Skeletal muscle satellite cell (primary cell): Measurements from ENCODE around the gene YPEL1.
A peak's percentile ranks its signal among the peaks of the same experiment; 100 is the strongest.

Source experiments
- H3K27me3 ChIP-seq: 2 replicates; pipeline ENCODE4 v1.7.0; 2013; ENCODE audit warnings: low read length; ENCODE audit not compliant: control insufficient read depth, insufficient read depth
- H3K36me3 ChIP-seq: 2 replicates; pipeline ENCODE4 v1.7.0; 2013; ENCODE audit warnings: mild to moderate bottlenecking, control low read depth, low read length; ENCODE audit not compliant: insufficient read depth
- H3K4me1 ChIP-seq: 2 replicates; pipeline ENCODE4 v1.7.0; 2013; ENCODE audit warnings: low read length; ENCODE audit not compliant: control insufficient read depth, insufficient read depth
- H3K4me2 ChIP-seq: 2 replicates; pipeline ENCODE4 v1.7.0; 2013; ENCODE audit warnings: mild to moderate bottlenecking, low read length
- H3K4me3 ChIP-seq: 2 replicates; pipeline ENCODE4 v1.7.0; 2013; ENCODE audit warnings: low read length
- H3K9ac ChIP-seq: 2 replicates; pipeline ENCODE4 v1.7.0; 2013; ENCODE audit warnings: mild to moderate bottlenecking, low read depth, low read length, moderate library complexity
- H3K9me3 ChIP-seq: replicated peaks from 2 replicates; pipeline ENCODE4 v1.7.0; 2013; ENCODE audit warnings: mild to moderate bottlenecking, control low read depth, low read length

Gene YPEL1

DNA sequence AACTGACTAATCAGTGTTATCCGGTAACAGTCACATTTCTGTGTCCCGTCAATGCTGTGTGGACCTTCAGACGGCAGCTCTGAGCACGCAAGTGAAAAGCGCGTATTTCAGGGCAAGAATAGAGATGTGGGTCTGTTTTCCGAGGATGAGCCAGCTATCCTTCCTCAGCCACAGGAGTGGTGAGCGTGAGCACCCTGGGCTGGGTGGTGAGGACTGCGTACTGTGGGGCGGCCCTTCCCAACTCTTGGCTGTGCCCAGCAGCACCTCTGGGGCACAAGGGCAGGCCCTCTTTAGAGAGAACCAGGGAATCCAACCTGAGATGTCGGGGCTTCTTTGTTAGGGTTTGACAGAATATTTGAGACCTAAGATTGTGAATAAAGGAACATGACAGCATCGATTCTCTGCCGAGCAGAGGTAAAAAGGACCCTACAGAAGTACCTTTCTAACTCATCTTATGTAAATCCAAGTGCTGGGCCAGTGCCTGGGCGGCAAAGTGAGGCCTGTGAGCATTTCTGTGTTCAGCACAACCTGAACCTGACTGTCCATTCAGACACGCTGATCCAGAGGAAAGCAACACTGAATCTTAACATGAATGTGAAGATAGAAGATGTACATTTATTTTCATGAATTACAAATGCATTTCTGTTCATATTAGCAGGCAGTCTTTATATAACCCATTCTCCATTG is 26.5 kb upstream of the YPEL1 start:
- Histone ChIP-seq H3K9ac (no peak overlapping the region), H3K4me2 (no peak overlapping the region), H3K4me1 (peaks cover 8% of the 10 kb centered on the region), H3K4me3 (no peak overlapping the region), H3K9me3 (no peaks in the 10 kb centered on the region), H3K36me3 (peaks cover 80% of the 10 kb centered on the region), H3K27me3 (no peaks in the 10 kb centered on the region)

DNA sequence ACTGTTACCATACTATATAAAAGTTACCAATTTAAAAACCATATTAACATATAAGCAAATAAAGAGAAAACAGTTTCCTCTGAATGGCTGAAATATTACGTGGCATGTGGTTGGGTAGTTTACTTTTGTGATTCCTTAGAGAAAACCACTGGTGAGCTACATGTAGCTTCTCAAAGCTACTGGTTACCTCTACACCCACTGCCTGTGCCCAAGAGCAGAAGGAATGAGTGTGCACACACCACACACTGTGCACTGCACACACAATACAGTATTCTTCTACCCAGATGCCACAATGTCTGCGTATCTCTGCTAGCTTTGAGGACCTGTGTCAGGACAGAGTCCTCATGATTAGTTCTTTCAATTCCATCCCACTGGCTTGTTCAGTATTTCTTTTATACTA is 25.5 kb upstream of the YPEL1 start:
- Histone ChIP-seq H3K4me1 (peaks cover 15% of the 10 kb centered on the region), H3K36me3 (peaks cover 69% of the 10 kb centered on the region), H3K9ac (no peak overlapping the region), H3K9me3 (no peaks in the 10 kb centered on the region), H3K27me3 (no peaks in the 10 kb centered on the region), H3K4me3 (no peak overlapping the region), H3K4me2 (no peak overlapping the region)

DNA sequence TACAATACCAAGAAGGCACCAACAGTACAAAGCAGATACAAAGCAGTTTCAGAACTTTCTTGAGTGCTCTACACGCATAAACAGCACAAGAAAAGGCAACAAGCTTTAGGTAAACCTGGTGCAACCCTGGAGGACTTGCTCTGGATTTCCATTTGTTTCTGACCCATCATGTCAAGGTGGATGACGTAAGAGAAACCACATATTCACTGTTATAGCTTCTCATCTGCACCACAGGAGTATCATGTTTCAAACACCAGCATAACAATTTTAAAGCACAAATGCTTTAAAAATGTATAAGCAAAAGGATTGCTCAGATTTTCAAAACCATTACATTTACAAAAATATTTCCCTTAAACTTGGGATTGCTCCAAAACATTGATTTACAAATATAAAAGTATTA is 25.0 kb upstream of the YPEL1 start:
- H3K9ac ChIP-seq = no peak overlapping the region
- no peaks in the 10 kb centered on the region for H3K27me3 ChIP-seq
- no peak overlapping the region for H3K4me3 ChIP-seq
- H3K4me2 ChIP-seq = no peak overlapping the region
- H3K4me1 ChIP-seq = peaks cover 19% of the 10 kb centered on the region
- H3K36me3 ChIP-seq = peaks cover 65% of the 10 kb centered on the region
- H3K9me3 ChIP-seq = no peaks in the 10 kb centered on the region

DNA sequence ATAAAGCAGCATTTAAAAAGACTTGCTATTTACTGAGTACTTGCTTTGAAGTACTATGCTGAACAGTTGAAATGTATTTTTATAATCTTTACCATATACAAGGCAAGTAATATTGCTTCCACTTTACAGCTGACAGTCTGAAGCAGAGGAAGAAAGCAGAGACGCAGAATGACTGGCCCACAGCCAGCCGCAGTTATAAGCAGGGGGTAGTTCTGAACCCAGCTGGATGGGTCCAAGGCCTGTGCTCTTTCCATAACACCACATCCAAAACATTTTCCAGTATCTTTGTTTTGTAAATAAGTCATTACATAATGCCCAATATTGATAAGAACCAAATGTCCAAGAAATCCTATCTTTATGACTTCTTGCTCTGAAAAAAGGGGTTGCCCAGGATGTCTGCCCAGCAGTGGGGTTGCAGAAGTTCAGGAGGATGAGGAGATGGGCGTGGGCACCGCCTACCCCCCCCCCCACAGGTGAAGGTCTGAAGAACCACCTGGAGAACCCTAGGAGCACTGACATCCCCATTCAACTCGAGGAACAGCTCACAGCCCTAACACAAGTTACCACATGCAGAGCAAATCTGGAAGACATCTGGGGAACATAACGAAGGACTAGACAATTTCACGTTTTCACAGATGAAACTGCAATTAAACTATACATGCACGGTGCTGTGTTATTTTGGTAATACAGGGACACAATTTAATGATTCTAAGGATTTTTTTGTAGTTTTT is 24.2 kb upstream of the YPEL1 start:
- Histone ChIP-seq H3K9ac (no peak overlapping the region), H3K4me1 (peaks cover 27% of the 10 kb centered on the region), H3K36me3 (peaks cover 57% of the 10 kb centered on the region), H3K9me3 (no peaks in the 10 kb centered on the region), H3K4me3 (no peak overlapping the region), H3K4me2 (no peak overlapping the region), H3K27me3 (no peaks in the 10 kb centered on the region)

DNA sequence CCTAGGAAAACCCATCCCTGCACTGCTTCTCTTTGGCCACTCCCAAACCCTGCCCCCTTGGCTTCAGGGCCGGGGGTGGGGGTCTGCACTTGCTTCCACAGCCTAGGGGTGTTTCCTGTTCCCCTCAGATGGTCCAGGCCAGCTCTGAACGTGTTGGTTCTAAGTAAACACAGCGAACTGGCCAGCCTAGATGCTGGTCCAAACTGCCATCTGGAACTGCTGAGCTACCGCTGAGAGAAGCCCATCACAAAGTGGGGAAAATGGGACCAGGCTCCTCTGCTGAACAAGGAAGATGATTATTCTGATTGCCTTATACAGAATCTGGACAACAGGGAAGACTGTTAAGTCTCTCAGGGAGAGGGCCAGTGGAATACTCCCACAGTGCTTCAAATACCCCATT is 23.5 kb upstream of the YPEL1 start:
- Histone ChIP-seq H3K9ac (no peak overlapping the region), H3K4me2 (no peak overlapping the region), H3K36me3 (peaks cover 49% of the 10 kb centered on the region), H3K4me3 (no peak overlapping the region), H3K27me3 (no peaks in the 10 kb centered on the region), H3K4me1 (peaks cover 34% of the 10 kb centered on the region), H3K9me3 (no peaks in the 10 kb centered on the region)

GRCh38 chr22:21758091-21758864 is 22.7 kb upstream of the YPEL1 start:
- Histone ChIP-seq H3K4me3 (no peak overlapping the region), H3K36me3 (peaks cover 41% of the 10 kb centered on the region), H3K4me1 (peaks cover 34% of the 10 kb centered on the region), H3K9me3 (no peaks in the 10 kb centered on the region), H3K27me3 (no peaks in the 10 kb centered on the region), H3K4me2 (no peak overlapping the region), H3K9ac (no peak overlapping the region)

DNA sequence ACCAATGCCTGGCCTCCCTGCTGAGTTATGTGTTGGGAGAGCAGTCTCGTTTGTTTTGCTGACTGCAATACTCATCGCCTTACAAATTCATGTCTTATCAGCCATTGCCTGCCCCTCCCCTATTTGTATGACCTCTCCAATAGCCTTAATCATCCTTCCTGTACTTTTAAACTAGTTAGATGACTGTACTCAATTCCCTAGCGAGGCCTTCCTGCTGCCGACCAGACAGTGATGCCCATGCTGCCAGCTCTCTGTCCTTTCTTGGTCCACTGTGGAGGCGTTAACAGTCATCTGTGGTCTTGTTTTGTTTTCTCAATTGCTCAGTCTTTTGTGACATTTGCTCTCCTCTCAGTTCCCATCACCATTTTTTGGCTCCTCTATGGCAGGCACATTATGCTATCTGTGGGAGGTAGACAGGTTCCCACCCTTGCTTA is 20.3 kb upstream of the YPEL1 start:
- no peaks in the 10 kb centered on the region for H3K9me3 ChIP-seq

GRCh38 chr22:21754523-21754922 is 18.9 kb upstream of the YPEL1 start:
- Histone ChIP-seq H3K4me1 (peaks cover 26% of the 10 kb centered on the region), H3K36me3 (peaks cover 14% of the 10 kb centered on the region), H3K4me3 (no peak overlapping the region), H3K9me3 (no peaks in the 10 kb centered on the region), H3K4me2 (peak overlapping the region; percentile 8), H3K9ac (no peak overlapping the region), H3K27me3 (no peaks in the 10 kb centered on the region)

More for the DNA sequence above, 20.3 kb upstream of the YPEL1 start:
- peak overlapping the region; percentile 9 for H3K4me3 ChIP-seq
- H3K27me3 ChIP-seq = no peaks in the 10 kb centered on the region
- H3K9ac ChIP-seq = peak overlapping the region; percentile 11
- H3K36me3 ChIP-seq = peaks cover 18% of the 10 kb centered on the region
- peak overlapping the region; percentile 52 for H3K4me2 ChIP-seq
- peaks cover 29% of the 10 kb centered on the region for H3K4me1 ChIP-seq

DNA sequence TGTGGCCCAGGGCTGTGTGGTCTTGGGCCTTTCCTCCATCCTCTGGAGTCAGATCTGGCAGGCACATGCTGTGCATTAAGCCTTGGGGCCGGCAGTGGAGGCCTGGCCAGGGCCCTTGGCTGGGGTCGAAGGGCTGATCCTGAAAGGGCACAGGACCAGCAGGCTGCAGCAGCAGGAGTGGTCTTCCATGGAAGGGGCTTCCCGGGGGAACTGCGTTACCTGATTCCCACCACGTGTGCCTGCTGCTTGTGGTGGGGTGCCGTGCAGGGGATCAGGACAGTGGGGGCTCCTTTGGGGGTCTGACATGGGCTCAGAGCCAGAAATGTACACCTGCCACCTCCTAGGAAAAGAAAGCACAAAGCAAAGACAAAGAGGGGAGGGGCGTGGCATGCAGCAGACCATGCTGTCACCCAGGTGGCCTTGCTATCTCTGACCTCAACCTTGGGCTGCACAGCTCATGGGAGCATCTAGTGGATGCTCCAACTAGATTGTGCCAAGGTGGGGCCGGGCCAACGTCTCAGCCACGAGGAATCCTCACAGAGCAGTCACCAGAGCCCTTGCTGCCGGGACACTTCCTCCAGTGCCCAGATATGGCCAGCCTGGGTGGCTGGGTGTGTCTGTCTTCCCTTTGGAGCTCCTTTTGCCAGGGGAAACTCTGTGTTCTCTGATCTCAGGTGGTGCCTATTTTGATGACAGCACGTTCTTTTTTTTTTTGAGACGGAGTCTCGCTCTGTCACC is 17.9 kb upstream of the YPEL1 start:
- Histone ChIP-seq H3K4me1 (peaks cover 26% of the 10 kb centered on the region), H3K9ac (no peak overlapping the region), H3K9me3 (no peaks in the 10 kb centered on the region), H3K4me2 (no peak overlapping the region), H3K27me3 (no peaks in the 10 kb centered on the region), H3K36me3 (peaks cover 5% of the 10 kb centered on the region), H3K4me3 (no peak overlapping the region)

DNA sequence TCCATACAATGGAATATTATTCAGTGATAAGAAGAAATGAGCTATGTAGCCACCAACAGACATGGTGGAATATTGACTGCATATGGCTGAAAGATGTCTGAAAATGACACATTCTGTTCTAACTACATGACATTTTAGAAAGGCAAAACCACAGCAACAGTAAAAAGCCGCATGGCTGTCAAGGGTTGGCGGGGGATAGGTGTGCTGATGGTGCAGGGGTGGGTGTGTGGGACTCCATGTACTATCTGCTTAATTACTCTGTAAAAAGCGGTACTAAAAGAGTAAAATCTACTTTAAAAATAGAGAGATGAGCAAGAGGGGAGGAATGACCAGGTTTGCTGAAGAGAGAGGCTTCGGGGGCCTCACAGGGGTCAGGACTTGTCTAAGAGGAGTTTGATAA is 16.7 kb upstream of the YPEL1 start:
- Histone ChIP-seq H3K4me3 (no peak overlapping the region), H3K36me3 (no peaks in the 10 kb centered on the region), H3K4me1 (peaks cover 26% of the 10 kb centered on the region), H3K9ac (no peak overlapping the region), H3K9me3 (no peaks in the 10 kb centered on the region), H3K4me2 (no peak overlapping the region), H3K27me3 (no peaks in the 10 kb centered on the region)

GRCh38 chr22:21745948-21746347 is 10.4 kb upstream of the YPEL1 start:
- H3K9ac ChIP-seq = no peak overlapping the region
- H3K4me2 ChIP-seq = no peak overlapping the region
- H3K9me3 ChIP-seq = no peaks in the 10 kb centered on the region
- H3K4me1 ChIP-seq = no peaks in the 10 kb centered on the region
- H3K4me3 ChIP-seq = no peak overlapping the region
- H3K36me3 ChIP-seq = no peaks in the 10 kb centered on the region
- H3K27me3 ChIP-seq = peaks cover 10% of the 10 kb centered on the region
